ENCODE measurements around the gene ADAM12.

ADAM12 gene

GRCh38 chr10:126205486-126206205 is 182.6 kb downstream of the ADAM12 start:
- FAIRE-seq (no peak), DNase-seq (ENCODE audit: insufficient read length, low spot score) (no peak)
- no peak for TF ChIP-seq POU2F2 (IDR thresholded peaks at IDR 0.05; ENCODE audit: low read depth, low read length)
- no peak for TF ChIP-seq POLR2A (IDR thresholded peaks at IDR 0.05; ENCODE audit: low read depth, low read length)
- TF ChIP-seq TAF1 (IDR thresholded peaks at IDR 0.05; ENCODE audit: low read depth, low read length): no peak
- TF ChIP-seq POLR2AphosphoS5 (IDR thresholded peaks at IDR 0.05; ENCODE audit: low read depth, low read length): no peak
- TF ChIP-seq SPI1 (IDR thresholded peaks at IDR 0.05; ENCODE audit: low read depth, low read length): no peak
- TF ChIP-seq PAX5 (IDR thresholded peaks at IDR 0.05; ENCODE audit: insufficient read depth, low read length, severe bottlenecking): no peak

- TF ChIP-seq POLR2AphosphoS5 (IDR thresholded peaks at IDR 0.05; ENCODE audit: low read depth, low read length): no peak
- no peak for TF ChIP-seq POLR2A (IDR thresholded peaks at IDR 0.05; ENCODE audit: low read depth, low read length)
- TF ChIP-seq SPI1 (IDR thresholded peaks at IDR 0.05; ENCODE audit: low read depth, low read length): no peak
- TF ChIP-seq PAX5 (IDR thresholded peaks at IDR 0.05; ENCODE audit: insufficient read depth, low read length, severe bottlenecking): no peak
- no peak for TF ChIP-seq POU2F2 (IDR thresholded peaks at IDR 0.05; ENCODE audit: low read depth, low read length)
- no peak for TF ChIP-seq TAF1 (IDR thresholded peaks at IDR 0.05; ENCODE audit: low read depth, low read length)
- no peak for DNase-seq (ENCODE audit: insufficient read length, low spot score)
- FAIRE-seq: no peak
These were observed 184.0 kb downstream of the ADAM12 start for GRCh38 chr10:126204320-126204719.

GRCh38 chr10:126203746-126204145 is 184.5 kb downstream of the ADAM12 start:
- no peak for FAIRE-seq
- no peak for DNase-seq (ENCODE audit: insufficient read length, low spot score)
- TF ChIP-seq PAX5 (IDR thresholded peaks at IDR 0.05; ENCODE audit: insufficient read depth, low read length, severe bottlenecking) (no peak), POLR2A (IDR thresholded peaks at IDR 0.05; ENCODE audit: low read depth, low read length) (no peak), SPI1 (IDR thresholded peaks at IDR 0.05; ENCODE audit: low read depth, low read length) (no peak), POU2F2 (IDR thresholded peaks at IDR 0.05; ENCODE audit: low read depth, low read length) (no peak), POLR2AphosphoS5 (IDR thresholded peaks at IDR 0.05; ENCODE audit: low read depth, low read length) (no peak)

- no peak for FAIRE-seq
- TF ChIP-seq TAF1 (IDR thresholded peaks at IDR 0.05; ENCODE audit: low read depth, low read length) (no peak), SPI1 (IDR thresholded peaks at IDR 0.05; ENCODE audit: low read depth, low read length) (no peak), POLR2A (IDR thresholded peaks at IDR 0.05; ENCODE audit: low read depth, low read length) (no peak), PAX5 (IDR thresholded peaks at IDR 0.05; ENCODE audit: insufficient read depth, low read length, severe bottlenecking) (no peak), POU2F2 (IDR thresholded peaks at IDR 0.05; ENCODE audit: low read depth, low read length) (no peak), POLR2AphosphoS5 (IDR thresholded peaks at IDR 0.05; ENCODE audit: low read depth, low read length) (no peak)
- no peak for DNase-seq (ENCODE audit: insufficient read length, low spot score)
These were observed 186.7 kb downstream of the ADAM12 start for GRCh38 chr10:126201603-126202002.

- FAIRE-seq (no peak), DNase-seq (ENCODE audit: insufficient read length, low spot score) (no peak)
- TF ChIP-seq PAX5 (IDR thresholded peaks at IDR 0.05; ENCODE audit: insufficient read depth, low read length, severe bottlenecking): no peak
- no peak for TF ChIP-seq POLR2AphosphoS5 (IDR thresholded peaks at IDR 0.05; ENCODE audit: low read depth, low read length)
- TF ChIP-seq POU2F2 (IDR thresholded peaks at IDR 0.05; ENCODE audit: low read depth, low read length): no peak
- TF ChIP-seq TAF1 (IDR thresholded peaks at IDR 0.05; ENCODE audit: low read depth, low read length): no peak
- TF ChIP-seq POLR2A (IDR thresholded peaks at IDR 0.05; ENCODE audit: low read depth, low read length): no peak
- no peak for TF ChIP-seq SPI1 (IDR thresholded peaks at IDR 0.05; ENCODE audit: low read depth, low read length)
These were observed 188.9 kb downstream of the ADAM12 start for GRCh38 chr10:126199221-126199998.

GRCh38 chr10:126198681-126199080 is 189.6 kb downstream of the ADAM12 start:
- no peak for DNase-seq (ENCODE audit: insufficient read length, low spot score)
- no peak for FAIRE-seq
- TF ChIP-seq POU2F2 (IDR thresholded peaks at IDR 0.05; ENCODE audit: low read depth, low read length): no peak
- no peak for TF ChIP-seq TAF1 (IDR thresholded peaks at IDR 0.05; ENCODE audit: low read depth, low read length)
- no peak for TF ChIP-seq PAX5 (IDR thresholded peaks at IDR 0.05; ENCODE audit: insufficient read depth, low read length, severe bottlenecking)
- no peak for TF ChIP-seq POLR2A (IDR thresholded peaks at IDR 0.05; ENCODE audit: low read depth, low read length)
- TF ChIP-seq SPI1 (IDR thresholded peaks at IDR 0.05; ENCODE audit: low read depth, low read length): no peak
- TF ChIP-seq POLR2AphosphoS5 (IDR thresholded peaks at IDR 0.05; ENCODE audit: low read depth, low read length): no peak

- FAIRE-seq: no peak
- no peak for TF ChIP-seq POU2F2 (IDR thresholded peaks at IDR 0.05; ENCODE audit: low read depth, low read length)
- no peak for TF ChIP-seq POLR2A (IDR thresholded peaks at IDR 0.05; ENCODE audit: low read depth, low read length)
- no peak for TF ChIP-seq TAF1 (IDR thresholded peaks at IDR 0.05; ENCODE audit: low read depth, low read length)
- no peak for TF ChIP-seq SPI1 (IDR thresholded peaks at IDR 0.05; ENCODE audit: low read depth, low read length)
- TF ChIP-seq PAX5 (IDR thresholded peaks at IDR 0.05; ENCODE audit: insufficient read depth, low read length, severe bottlenecking): no peak
- no peak for TF ChIP-seq POLR2AphosphoS5 (IDR thresholded peaks at IDR 0.05; ENCODE audit: low read depth, low read length)
- no peak for DNase-seq (ENCODE audit: insufficient read length, low spot score)
These were observed 191.2 kb downstream of the ADAM12 start for GRCh38 chr10:126197036-126197543.

GRCh38 chr10:126196281-126196680 is 192.0 kb downstream of the ADAM12 start:
- no peak for TF ChIP-seq POLR2A (IDR thresholded peaks at IDR 0.05; ENCODE audit: low read depth, low read length)
- no peak for TF ChIP-seq TAF1 (IDR thresholded peaks at IDR 0.05; ENCODE audit: low read depth, low read length)
- no peak for TF ChIP-seq POU2F2 (IDR thresholded peaks at IDR 0.05; ENCODE audit: low read depth, low read length)
- TF ChIP-seq PAX5 (IDR thresholded peaks at IDR 0.05; ENCODE audit: insufficient read depth, low read length, severe bottlenecking): no peak
- no peak for TF ChIP-seq SPI1 (IDR thresholded peaks at IDR 0.05; ENCODE audit: low read depth, low read length)
- TF ChIP-seq POLR2AphosphoS5 (IDR thresholded peaks at IDR 0.05; ENCODE audit: low read depth, low read length): no peak
- DNase-seq (ENCODE audit: insufficient read length, low spot score): no peak
- no peak for FAIRE-seq

- TF ChIP-seq POLR2A (IDR thresholded peaks at IDR 0.05; ENCODE audit: low read depth, low read length) (no peak), PAX5 (IDR thresholded peaks at IDR 0.05; ENCODE audit: insufficient read depth, low read length, severe bottlenecking) (no peak), POLR2AphosphoS5 (IDR thresholded peaks at IDR 0.05; ENCODE audit: low read depth, low read length) (no peak), SPI1 (IDR thresholded peaks at IDR 0.05; ENCODE audit: low read depth, low read length) (no peak)
- DNase-seq (ENCODE audit: insufficient read length, low spot score) (no peak), FAIRE-seq (no peak)
These were observed 197.1 kb downstream of the ADAM12 start for GRCh38 chr10:126191192-126191591.

All from GM12891 (cell line).